ENCODE data around the gene SUGCT.

Gene SUGCT

DNA sequence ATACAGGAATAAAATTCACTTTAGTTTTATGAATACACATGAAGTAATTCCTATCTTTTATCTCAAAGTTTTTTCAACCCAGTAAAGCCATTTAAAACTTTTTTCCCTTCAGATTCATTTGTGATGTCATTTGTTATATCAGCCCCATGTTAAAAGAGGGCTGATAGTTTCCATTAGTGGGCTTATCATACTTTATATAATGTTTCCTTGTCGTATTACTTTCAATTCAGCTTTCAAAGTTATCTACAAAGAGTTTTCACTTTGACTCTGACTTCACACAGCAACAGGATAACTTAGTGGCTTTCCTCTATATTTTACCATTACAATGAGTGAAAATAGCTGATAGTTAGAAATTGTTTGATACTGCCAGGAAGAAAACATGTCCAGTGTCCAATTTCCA is 484.8 kb downstream of the SUGCT start:
- TF ChIP-seq, protein P1, sequence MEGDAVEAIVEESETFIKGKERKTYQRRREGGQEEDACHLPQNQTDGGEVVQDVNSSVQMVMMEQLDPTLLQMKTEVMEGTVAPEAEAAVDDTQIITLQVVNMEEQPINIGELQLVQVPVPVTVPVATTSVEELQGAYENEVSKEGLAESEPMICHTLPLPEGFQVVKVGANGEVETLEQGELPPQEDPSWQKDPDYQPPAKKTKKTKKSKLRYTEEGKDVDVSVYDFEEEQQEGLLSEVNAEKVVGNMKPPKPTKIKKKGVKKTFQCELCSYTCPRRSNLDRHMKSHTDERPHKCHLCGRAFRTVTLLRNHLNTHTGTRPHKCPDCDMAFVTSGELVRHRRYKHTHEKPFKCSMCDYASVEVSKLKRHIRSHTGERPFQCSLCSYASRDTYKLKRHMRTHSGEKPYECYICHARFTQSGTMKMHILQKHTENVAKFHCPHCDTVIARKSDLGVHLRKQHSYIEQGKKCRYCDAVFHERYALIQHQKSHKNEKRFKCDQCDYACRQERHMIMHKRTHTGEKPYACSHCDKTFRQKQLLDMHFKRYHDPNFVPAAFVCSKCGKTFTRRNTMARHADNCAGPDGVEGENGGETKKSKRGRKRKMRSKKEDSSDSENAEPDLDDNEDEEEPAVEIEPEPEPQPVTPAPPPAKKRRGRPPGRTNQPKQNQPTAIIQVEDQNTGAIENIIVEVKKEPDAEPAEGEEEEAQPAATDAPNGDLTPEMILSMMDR (IDR thresholded peaks at IDR 0.05) = no peak

DNA sequence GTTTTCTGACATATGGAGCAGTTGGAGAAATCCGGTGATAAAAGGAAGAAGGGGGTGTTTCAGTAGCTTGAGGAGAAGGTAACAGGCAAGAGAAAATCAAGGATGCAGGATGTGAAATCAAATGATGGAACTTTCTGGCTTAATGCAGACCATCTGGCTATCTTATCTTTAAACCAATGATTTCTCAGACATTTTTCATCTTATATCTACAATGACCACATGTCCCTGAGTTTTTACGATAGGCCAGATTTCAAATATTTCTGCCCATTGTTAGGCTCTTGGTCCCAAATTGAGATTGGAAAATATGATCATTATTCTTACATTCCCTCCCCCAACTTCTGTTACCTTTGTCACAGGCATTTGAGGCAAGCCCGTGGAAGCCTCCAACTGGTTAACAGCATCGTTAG is 486.8 kb downstream of the SUGCT start:
- TF ChIP-seq, protein P1 (IDR thresholded peaks at IDR 0.05) = no peak

DNA sequence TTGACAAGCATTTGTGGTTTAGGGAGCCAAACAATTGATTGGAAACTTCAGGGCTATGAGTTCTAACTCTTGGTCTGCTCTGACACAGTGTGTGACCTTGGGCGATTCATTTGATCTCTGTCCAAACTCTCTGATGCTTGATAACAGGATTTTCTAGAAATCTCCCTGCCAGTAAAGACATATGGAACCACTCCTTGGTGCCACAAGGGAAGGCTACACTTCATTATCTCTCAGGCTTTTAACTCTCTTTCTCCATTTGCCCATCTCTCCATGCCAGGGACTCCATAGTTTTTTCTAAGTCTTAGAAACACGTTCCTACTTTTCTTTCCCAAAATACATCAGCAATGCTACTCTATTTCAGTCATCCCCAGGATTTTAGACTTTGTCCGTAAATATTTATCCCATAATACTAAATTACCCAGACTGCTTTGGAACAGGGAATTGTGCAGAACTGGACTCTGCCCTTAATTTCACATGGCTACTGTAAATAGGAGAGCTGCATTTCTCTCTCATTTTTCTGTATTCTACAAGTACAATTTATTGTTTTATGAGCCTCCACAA is 488.2 kb downstream of the SUGCT start:
- TF ChIP-seq, protein P1 (IDR thresholded peaks at IDR 0.05) = no peak

DNA sequence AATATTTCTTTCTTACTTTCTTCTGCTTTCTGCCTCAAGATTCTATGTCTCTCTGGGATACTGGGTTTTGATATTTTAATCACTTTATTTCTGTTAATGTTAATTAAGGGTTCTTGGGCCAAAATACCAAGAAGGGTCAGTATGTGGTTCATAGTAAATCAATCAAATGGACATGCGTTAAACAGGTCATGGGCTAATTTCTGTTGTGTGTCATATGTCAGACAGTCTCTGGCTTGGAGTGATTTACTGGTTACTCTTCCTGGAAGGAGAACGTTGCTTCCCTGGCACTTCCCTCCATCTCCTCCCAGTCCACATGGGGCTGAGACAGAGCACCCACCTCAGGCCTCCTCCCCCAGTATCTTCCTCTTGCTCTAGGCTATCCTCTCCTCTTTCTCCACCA is 489.1 kb downstream of the SUGCT start:
- TF ChIP-seq, protein P1 (IDR thresholded peaks at IDR 0.05) = no peak

DNA sequence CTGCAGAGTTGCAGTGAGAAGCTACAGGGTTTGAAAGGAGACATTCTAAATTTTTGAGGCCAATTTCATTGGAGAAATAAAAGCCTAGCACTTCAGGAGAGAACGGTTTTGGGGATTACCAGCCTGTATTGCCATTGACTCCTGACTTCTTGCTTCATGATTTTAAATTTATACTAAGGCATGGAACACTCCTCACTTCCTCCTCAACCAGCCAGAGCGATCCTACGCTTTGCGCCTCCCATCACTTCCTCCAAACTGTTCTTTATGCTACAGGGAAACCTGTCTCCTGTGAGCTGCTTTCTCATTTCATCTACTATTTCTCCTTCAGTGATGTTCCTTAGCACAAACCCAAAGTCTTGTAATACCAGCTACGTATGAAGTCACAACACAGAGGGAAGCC is 495.1 kb downstream of the SUGCT start:
- TF ChIP-seq, protein P1 (IDR thresholded peaks at IDR 0.05) = no peak

DNA sequence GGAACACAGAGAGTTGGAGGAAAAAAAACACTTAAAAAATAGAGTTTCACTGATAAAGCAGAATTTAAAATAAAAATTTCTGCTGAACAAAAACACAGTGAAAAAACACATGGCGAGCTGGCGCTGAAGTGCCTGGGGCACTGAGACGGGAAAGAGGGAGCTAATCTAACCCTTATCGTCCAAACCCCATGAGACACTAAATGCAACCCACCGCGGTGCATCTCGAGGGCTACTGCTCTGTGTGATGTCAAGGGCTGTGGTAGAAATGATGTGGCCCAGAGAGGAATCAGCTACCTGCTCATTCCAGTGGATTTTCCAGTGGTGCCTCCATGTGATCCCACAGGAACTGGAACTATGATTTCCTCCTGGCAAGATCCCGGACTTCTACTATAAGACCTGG is 499.3 kb downstream of the SUGCT start:
- TF ChIP-seq, protein P1 (IDR thresholded peaks at IDR 0.05) = no peak

DNA sequence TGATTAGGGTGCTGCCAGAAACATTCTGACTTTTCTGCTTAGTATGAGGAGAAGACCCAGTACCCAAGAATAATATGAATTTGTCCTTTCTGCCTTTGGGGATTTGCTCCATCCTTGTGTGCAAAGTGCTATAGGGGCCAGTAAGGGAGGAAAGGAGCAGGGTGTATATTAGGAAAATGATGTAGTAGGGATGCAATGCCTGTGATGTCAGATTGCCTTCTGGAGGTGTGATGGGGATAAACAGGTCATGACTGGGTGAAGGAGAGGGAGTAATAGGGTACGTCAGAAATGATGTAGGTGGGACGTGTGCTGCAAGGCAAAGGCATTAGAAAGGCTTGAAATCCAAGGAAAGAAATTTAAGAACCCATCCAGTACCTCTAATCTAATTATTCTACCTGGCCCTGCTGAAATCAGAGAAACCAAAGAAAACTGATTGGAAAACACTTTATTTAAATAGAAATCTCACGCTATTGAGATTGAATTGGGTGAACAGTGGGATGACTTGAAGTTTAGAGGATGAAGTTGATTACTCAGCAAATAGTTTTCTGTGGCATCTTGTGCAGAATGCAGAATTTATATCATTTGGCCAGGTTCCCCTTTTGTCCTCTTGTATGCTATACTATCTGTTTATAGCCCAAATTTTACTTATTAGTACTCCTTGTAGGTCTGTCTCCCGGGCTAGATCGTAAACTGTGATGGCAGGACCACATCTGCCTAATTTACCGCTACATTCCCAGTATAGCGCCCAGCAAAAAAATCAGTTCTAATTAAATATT is 503.9 kb downstream of the SUGCT start:
- TF ChIP-seq, protein P1 (IDR thresholded peaks at IDR 0.05) = no peak
